ENCODE results near the gene OPA1. TPM values are rescaled to one million over a fixed set of nuclear protein-coding genes. Genes with fewer than 3 reads are reported as not detected.

OPA1 gene
- total RNA-seq, 1 experiment from 2014 or later = 60.7 TPM

DNA sequence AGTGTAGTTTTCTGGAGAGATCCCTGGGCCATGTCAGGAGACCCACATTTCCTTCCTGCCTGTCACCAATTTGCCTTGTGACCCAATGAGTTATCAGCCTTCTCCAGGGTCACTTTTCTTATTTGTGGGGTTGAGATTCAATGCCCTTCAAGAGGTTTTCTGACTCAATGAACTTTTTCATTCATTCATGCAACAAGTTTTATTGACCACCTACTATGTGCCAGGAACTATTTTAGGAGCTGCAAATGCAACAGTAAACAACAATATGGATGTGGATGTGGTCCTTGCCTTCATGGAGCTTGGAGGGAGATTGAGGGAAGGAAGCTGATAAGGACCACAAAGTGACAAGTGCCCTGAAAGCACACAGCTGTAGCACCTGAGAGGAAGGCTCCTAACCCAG, 142.8 kb downstream of the OPA1 start:
- DNase-seq (ENCODE audit: low read depth) = no peak

- DNase-seq (ENCODE audit: low read depth) = no peak
Measured at GRCh38 chr3:193736616-193737015, 143.6 kb downstream of the OPA1 start.

DNA sequence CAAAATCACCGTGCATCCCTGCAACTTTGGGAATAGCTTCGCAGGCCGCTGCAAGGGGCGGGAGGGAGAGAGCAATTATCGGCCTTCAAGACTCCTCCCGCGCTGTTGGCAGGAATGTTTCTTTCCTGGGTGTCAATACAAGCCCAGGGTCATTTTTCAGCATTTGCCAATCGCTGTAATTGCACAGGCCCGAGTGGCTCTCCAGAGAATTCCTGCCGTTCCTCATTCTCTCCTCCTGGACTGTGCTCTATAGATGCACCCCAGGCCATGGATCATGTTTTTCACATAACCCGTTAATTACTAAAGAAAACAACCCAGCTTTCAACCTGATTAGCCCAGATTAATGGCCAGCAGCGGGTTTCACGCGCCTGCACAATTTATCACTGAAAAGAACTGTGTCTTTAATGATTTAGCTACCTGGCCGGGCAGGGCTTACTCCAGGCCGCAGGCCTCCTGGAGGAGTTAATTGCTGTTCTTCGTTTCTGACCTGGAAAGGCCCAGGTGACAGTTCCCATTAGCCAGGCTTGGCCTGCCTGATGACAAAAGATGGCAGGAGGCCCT, 144.3 kb downstream of the OPA1 start:
- no peak for DNase-seq (ENCODE audit: low read depth)

DNA sequence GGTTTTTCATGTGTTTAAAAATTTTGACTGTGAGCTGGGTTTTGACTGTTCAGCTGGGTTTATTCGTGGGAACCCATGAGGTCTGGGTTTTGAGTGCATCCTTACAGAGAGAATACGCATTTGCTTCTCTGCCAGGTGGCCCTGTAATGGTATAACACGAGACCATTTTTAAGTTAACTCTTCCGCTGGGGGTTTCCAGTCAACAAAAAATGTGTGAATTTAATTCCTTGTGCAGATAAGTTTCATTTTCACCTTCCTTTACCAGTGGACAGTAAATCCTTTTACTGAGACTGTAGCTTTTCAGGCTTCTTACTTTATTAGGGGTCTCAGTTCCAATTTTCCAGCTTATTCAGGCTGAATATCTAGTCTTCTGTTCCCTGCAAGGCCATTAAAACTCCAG, 149.6 kb downstream of the OPA1 start:
- no peak for DNase-seq (ENCODE audit: low read depth)

DNA sequence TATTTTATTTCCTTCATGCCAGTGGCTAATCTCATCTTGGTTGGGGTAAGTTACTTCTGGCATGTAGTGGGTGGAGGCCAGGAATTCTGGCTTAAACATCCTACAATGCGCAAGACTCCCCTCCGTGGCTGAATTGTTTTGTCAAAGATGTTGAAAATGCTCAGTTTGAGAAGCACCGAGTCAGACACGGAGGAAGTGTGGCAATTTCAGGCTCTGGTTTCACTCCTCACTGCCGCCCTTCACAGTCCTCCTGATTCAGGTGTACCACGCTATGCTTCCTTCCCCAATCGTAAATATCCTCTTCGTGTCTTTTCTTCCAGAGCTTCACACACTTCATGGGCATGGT, 150.7 kb downstream of the OPA1 start:
- no peak for DNase-seq (ENCODE audit: low read depth)

DNA sequence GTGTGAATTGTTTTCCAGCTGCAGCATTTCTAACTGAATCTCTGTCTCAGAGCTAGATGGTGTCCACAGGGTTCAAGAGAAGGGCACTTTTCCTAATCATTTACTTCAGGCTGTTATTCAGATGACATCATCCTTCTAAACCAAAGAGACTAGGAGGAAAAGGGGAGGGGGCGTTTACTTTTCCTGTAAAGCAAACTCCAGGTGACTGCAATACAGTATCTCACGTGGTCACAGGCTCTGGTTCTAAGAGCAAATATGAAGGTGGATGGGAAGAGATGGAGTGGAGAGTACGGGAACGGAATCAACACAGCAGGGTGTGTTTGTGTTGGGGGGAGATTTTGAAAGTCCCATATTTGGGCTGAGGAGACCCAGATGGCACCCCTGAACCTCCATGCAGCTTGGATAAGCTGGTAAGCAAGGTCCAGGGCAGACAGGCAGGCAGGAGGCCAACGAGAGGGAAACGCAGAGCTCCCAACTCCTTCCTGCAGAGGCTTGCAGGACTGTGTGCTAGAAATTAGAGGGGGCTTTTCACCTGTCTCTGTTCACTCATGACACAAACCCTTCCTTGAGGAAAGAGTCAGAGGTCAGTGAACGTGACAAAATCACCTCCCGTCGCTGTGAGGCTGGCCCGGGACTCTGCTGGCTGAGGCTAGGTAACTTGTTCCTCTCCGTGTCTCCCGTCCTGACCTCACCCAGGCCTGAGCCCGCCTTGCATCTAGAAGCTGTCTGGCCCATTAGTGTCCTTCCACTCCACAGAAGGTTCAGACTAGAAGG, 151.2 kb downstream of the OPA1 start:
- DNase-seq (ENCODE audit: low read depth) = no peak

- DNase-seq (ENCODE audit: low read depth) = no peak
Measured at GRCh38 chr3:193744822-193745684, 152.0 kb downstream of the OPA1 start.

- DNase-seq (ENCODE audit: low read depth) = no peak
Measured at GRCh38 chr3:193746832-193747231, 153.8 kb downstream of the OPA1 start.

Other genes with a start within 250 kb of the OPA1 start
- not detected in 2 replicates for gene ATP13A5, start 214.5 kb upstream of the OPA1 start, total RNA-seq (2014; rRNA removed)
- gene ATP13A4, start 38.3 kb upstream of the OPA1 start, total RNA-seq (2014; rRNA removed) = 0.06 TPM in 1 of 2 replicates, not detected in the other